Neural progenitor cell (in vitro differentiated cells): Measurements from ENCODE around the gene SEC63. TPM values are rescaled to one million over a fixed set of nuclear protein-coding genes. Genes with fewer than 3 reads are reported as not detected.

Source experiments
- DNase-seq: peaks from one replicate; pipeline ENCODE4 v3.0.0-alpha.2; 2016; ENCODE audit warnings: low spot score
- H2AFZ ChIP-seq: fragments of 200-600 bp; sonication (generic); replicated peaks from 2 replicates; pipeline ENCODE4 v1.6.1; 2016; ENCODE audit warnings: antibody characterized with exemption
- H3F3A ChIP-seq: fragments of 200-600 bp; sonication (generic); 2 replicates; pipeline ENCODE4 v1.6.1; 2016; ENCODE audit warnings: antibody characterized with exemption, low read depth
- H3K27ac ChIP-seq: fragments of 200-600 bp; sonication (generic); 2 replicates; pipeline ENCODE4 v1.5.1; 2016; ENCODE audit warnings: mild to moderate bottlenecking
- H3K27me3 ChIP-seq: fragments of 200-600 bp; sonication (generic); 2 replicates; pipeline ENCODE4 v1.6.1; 2016; ENCODE audit warnings: mild to moderate bottlenecking, moderate library complexity
- H3K36me3 ChIP-seq: fragments of 200-600 bp; sonication (generic); 2 replicates; pipeline ENCODE4 v1.5.1; 2016
- H3K4me1 ChIP-seq: fragments of 200-600 bp; sonication (generic); 2 replicates; pipeline ENCODE4 v1.6.1; 2016; ENCODE audit warnings: mixed run types
- H3K4me2 ChIP-seq: fragments of 200-600 bp; sonication (generic); 2 replicates; pipeline ENCODE4 v1.6.1; 2016
- H3K4me3 ChIP-seq: fragments of 200-600 bp; sonication (generic); 2 replicates; pipeline ENCODE4 v1.5.1; 2016
- H3K79me2 ChIP-seq: fragments of 200-600 bp; sonication (generic); 2 replicates; pipeline ENCODE4 v1.6.1; 2016; ENCODE audit warnings: low read depth
- H3K9ac ChIP-seq: fragments of 200-600 bp; sonication (generic); 2 replicates; pipeline ENCODE4 v1.6.1; 2016
- H3K9me3 ChIP-seq: fragments of 200-600 bp; sonication (generic); 2 replicates; pipeline ENCODE4 v1.5.1; 2016; ENCODE audit warnings: low read depth
- H4K20me1 ChIP-seq: fragments of 200-600 bp; sonication (generic); 2 replicates; pipeline ENCODE4 v1.6.1; 2016; ENCODE audit warnings: low read depth
- H3K27ac Mint-ChIP-seq: 3 replicates; pipeline ENCODE4 v1.8.0; 2021; ENCODE audit warnings: mixed read lengths
- H3K27me3 Mint-ChIP-seq: 2 replicates; pipeline ENCODE4 v1.8.0; 2022; ENCODE audit warnings: low read depth, mild to moderate bottlenecking, inconsistent platforms, moderate library complexity, mixed read lengths; ENCODE audit not compliant: insufficient read depth
- H3K36me3 Mint-ChIP-seq: 3 replicates; pipeline ENCODE4 v1.8.0; 2021; ENCODE audit warnings: mixed read lengths
- H3K4me1 Mint-ChIP-seq: 3 replicates; pipeline ENCODE4 v1.8.0; 2021; ENCODE audit warnings: mixed read lengths
- H3K4me3 Mint-ChIP-seq: 3 replicates; pipeline ENCODE4 v1.8.0; 2021; ENCODE audit warnings: mild to moderate bottlenecking, moderate library complexity, mixed read lengths
- H3K9me3 Mint-ChIP-seq: 3 replicates; pipeline ENCODE4 v1.8.0; 2020; ENCODE audit warnings: mixed read lengths
- CTCF ChIP-seq: fragments of 200-600 bp; sonication (generic); IDR thresholded peaks from 2 replicates; pipeline ENCODE4 v1.5.1; 2017; ENCODE audit warnings: antibody characterized with exemption, mild to moderate bottlenecking
- EZH2 ChIP-seq: fragments of 200-600 bp; sonication (generic); IDR thresholded peaks from 2 replicates; pipeline ENCODE4 v1.6.1; 2017; ENCODE audit warnings: antibody characterized with exemption, mild to moderate bottlenecking, moderate library complexity
- EZH2phosphoT487 ChIP-seq: fragments of 200-600 bp; sonication (generic); IDR thresholded peaks from 2 replicates; pipeline ENCODE4 v1.6.1; 2017; ENCODE audit warnings: antibody characterized with exemption
- total RNA-seq: library from RNA; depleted of rRNA; stranded (reverse); fragments of >200 nt; gene quantifications from 2 replicates; pipeline ENCODE4 v1.2.3, GENCODE V29; 2015; ENCODE audit warnings: low replicate concordance

The SEC63 gene
- total RNA-seq, 1 donor from 2014 or later, result 20.7 TPM

- no peak overlapping the region for H3K9ac ChIP-seq
- H4K20me1 ChIP-seq, result no peaks in the 10 kb centered on the region
- Mint-ChIP-seq H3K4me1 (peaks cover 7% of the 10 kb centered on the region), H3K27me3 (peaks cover 4% of the 10 kb centered on the region), H3K36me3 (no peaks in the 10 kb centered on the region), H3K27ac (no peak overlapping the region), H3K4me3 (no peak overlapping the region), H3K9me3 (no peaks in the 10 kb centered on the region)
- no peak for TF ChIP-seq EZH2
- no peak for TF ChIP-seq CTCF
- TF ChIP-seq EZH2phosphoT487, result no peak
- H3K36me3 ChIP-seq, result no peaks in the 10 kb centered on the region
- no peak overlapping the region for H3K4me3 ChIP-seq
- H3K27ac ChIP-seq, result no peak overlapping the region
- peaks cover 6% of the 10 kb centered on the region for H3K4me1 ChIP-seq
- no peaks in the 10 kb centered on the region for H3F3A ChIP-seq
- H3K9me3 ChIP-seq, result no peaks in the 10 kb centered on the region
- no peak overlapping the region for H2AFZ ChIP-seq
- no peak for DNase-seq
- peaks cover 28% of the 10 kb centered on the region for H3K27me3 ChIP-seq
- H3K4me2 ChIP-seq, result no peak overlapping the region
- H3K79me2 ChIP-seq, result no peaks in the 10 kb centered on the region
Measured at GRCh38 chr6:107845777-107846176, 112.2 kb downstream of the SEC63 start.

GRCh38 chr6:107843400-107843799 is 114.6 kb downstream of the SEC63 start:
- no peaks in the 10 kb centered on the region for H3K36me3 Mint-ChIP-seq
- no peaks in the 10 kb centered on the region for H3K9me3 ChIP-seq

GRCh38 chr6:107841275-107841670 is 116.7 kb downstream of the SEC63 start:
- Histone ChIP-seq H3K9ac (no peak overlapping the region), H2AFZ (no peak overlapping the region), H3K27me3 (no peaks in the 10 kb centered on the region), H3K36me3 (no peaks in the 10 kb centered on the region), H3K27ac (no peak overlapping the region), H3K9me3 (no peaks in the 10 kb centered on the region), H3F3A (no peaks in the 10 kb centered on the region), H4K20me1 (no peaks in the 10 kb centered on the region), H3K4me2 (no peak overlapping the region), H3K79me2 (no peaks in the 10 kb centered on the region), H3K4me3 (no peak overlapping the region), H3K4me1 (no peaks in the 10 kb centered on the region)
- Mint-ChIP-seq H3K4me3 (no peak overlapping the region), H3K4me1 (peaks cover 2% of the 10 kb centered on the region), H3K9me3 (no peaks in the 10 kb centered on the region), H3K27ac (no peak overlapping the region), H3K27me3 (peaks cover 3% of the 10 kb centered on the region), H3K36me3 (no peaks in the 10 kb centered on the region)
- DNase-seq, result no peak
- TF ChIP-seq CTCF (no peak), EZH2phosphoT487 (no peak), EZH2 (no peak)

More at GRCh38 chr6:107843400-107843799, 114.6 kb downstream of the SEC63 start:
- Histone ChIP-seq H3K9ac (no peak overlapping the region), H3K27me3 (peaks cover 18% of the 10 kb centered on the region), H3K27ac (no peak overlapping the region), H3K4me3 (no peak overlapping the region), H4K20me1 (no peaks in the 10 kb centered on the region), H3K36me3 (no peaks in the 10 kb centered on the region), H3F3A (no peaks in the 10 kb centered on the region), H3K4me1 (peaks cover 6% of the 10 kb centered on the region), H3K4me2 (no peak overlapping the region), H2AFZ (peak overlapping the region; percentile 50), H3K79me2 (no peaks in the 10 kb centered on the region)
- Mint-ChIP-seq H3K27ac (no peak overlapping the region), H3K4me1 (peaks cover 7% of the 10 kb centered on the region), H3K27me3 (peaks cover 7% of the 10 kb centered on the region), H3K4me3 (no peak overlapping the region), H3K9me3 (no peaks in the 10 kb centered on the region)
- DNase-seq, result no peak
- TF ChIP-seq CTCF, result no peak
